ENCODE measurements around the gene PPP6R3.
A peak's percentile ranks its signal among the peaks of the same experiment; 100 is the strongest.
"Not testable (repeated sequence)": the region's sequence is repeated elsewhere in the genome, so short reads cannot be mapped to it uniquely, and the experiment has no call there.

Gene PPP6R3

GRCh38 chr11:68621826-68622225, 161.3 kb downstream of the PPP6R3 start:
- no peak for DNase-seq

- DNase-seq, result not testable (repeated sequence)
Observed at GRCh38 chr11:68623706-68624105, 163.2 kb downstream of the PPP6R3 start.

GRCh38 chr11:68625069-68625468, 164.5 kb downstream of the PPP6R3 start:
- not testable (repeated sequence) for DNase-seq

DNA sequence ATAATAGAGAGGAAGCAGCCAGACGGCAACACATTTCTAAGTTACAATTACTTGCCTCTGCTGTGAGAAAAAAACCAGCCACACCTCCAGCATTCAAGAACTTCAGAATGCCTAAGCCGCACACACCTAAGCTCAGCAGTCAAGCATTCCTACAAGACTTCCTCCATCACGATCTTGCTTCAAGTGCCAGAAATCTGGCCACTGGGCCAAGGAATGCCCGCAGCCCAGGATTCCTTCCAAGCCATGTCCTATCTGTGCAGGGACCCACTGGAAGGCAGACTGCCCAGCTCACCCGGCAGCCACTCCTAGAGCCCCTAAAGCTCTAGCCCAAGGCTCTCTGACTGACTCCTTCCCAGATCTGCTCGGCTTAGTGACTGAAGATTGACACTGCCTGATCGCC, 165.7 kb downstream of the PPP6R3 start:
- DNase-seq, result not testable (repeated sequence)

GRCh38 chr11:68628837-68629236, 168.3 kb downstream of the PPP6R3 start:
- DNase-seq, result not testable (repeated sequence)

DNA sequence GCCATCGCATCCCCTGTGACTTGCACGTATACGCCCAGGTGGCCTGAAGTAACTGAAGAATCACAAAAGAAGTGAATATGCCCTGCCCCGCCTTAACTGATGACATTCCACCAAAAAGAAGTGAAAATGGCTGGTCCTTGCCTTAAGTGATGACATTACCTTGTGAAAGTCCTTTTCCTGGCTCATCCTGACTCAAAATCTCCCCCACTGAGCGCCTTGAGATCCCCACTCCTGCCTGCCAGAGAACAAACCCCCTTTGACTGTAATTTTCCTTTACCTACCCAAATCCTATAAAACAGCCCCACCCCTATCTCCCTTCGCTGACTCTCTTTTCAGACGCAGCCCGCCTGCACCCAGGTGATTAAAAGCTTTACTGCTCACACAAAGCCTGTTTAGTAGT, 171.8 kb downstream of the PPP6R3 start:
- not testable (repeated sequence) for DNase-seq

DNA sequence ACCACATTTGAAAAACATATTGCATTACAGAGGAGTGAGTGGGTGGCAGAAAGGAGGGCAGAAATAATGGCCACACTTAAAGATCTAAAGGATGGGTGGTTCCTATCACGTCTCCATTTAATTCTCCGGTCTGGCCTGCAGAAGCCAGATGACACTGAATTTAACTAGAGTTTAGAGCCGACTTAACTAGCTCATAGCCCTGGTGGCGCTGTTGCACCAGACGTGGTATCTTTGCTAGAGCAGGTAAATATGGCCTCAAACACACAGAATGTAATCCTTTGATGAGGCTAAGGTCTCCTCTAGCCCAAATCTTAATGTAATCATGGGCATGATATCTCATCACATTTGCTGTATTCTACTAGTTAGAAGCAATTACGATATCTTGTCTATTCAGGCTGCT, 172.2 kb downstream of the PPP6R3 start:
- peak; percentile 63 for DNase-seq

DNA sequence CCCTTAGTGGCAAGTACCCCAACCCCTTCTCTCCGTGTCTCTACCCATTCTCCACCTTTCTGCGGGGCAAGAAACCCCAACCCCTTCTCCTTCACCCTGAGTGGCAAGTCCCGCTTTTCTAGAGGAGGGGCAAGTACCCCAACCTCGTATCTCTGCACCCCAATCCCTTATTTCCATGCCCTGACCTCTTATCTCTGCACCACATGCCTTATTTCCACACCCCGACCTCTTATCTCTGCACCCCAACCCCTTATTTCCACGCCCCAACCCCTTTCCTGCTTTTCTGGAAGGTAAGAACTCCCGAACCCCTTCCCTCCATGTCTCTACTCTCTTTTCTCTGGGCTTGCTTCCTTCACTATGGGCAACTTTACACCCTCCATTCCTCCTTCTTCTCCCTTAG, 174.1 kb downstream of the PPP6R3 start:
- DNase-seq, result not testable (repeated sequence)

DNA sequence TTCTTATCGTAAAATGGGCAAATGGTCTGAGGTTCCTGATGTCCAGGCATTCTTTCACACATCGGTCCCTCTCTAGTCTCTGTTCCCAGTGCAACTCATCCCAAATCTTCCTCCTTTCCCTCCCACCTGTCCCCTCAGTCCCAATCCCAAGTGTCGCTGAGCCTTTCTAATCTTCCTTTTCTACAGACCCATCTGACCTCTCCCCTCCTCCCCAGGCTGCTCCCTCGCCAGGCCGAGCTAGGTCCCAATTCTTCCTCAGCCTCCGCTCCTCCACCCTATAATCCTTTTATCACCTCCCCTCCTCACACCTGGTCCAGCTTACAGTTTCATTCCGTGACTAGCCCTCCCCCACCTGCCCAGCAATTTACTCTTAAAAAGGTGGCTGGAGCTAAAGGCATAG, 174.6 kb downstream of the PPP6R3 start:
- DNase-seq, result not testable (repeated sequence)

GRCh38 chr11:68635883-68636282, 175.3 kb downstream of the PPP6R3 start:
- DNase-seq, result not testable (repeated sequence)

DNA sequence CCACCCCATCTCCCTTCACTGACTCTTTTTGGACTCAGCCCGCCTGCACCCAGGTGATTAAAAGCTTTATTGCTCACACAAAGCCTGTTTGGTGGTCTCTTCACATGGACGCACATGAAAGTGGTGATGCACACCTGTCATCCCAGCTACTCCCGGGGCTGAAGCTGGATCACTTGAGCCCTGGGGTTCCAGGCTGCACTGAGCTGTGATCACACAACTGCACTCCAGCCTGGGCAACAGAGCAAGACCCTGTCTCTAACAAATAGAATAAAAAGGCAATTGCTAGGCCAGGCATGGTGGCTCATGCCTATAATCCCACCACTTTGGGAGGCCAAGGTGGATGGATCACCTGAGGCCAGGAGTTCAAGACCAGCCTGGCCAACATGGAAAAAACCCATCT, 178.8 kb downstream of the PPP6R3 start:
- DNase-seq, result not testable (repeated sequence)

DNA sequence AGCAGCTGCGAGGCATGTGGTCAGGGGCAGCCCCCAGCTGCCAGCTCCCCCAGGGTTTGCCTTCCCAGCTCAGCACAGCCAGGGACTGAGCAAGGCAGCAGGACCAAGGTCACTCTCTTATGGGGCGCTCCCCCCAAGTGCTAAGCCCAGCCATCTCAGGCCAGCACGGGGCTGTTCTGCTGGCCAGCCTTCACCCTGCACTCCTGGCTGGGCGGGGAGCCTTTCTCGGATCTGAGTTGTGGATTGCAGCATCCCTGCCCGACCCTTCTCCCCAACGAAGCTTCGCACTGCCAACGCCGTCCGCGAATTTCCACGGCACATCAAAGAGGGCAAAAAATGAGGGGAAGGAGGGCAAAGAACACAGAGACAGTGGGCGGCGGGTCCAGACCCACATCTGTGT, 181.3 kb downstream of the PPP6R3 start:
- DNase-seq, result no peak

GRCh38 chr11:68643585-68643984, 183.0 kb downstream of the PPP6R3 start:
- DNase-seq, result no peak

DNA sequence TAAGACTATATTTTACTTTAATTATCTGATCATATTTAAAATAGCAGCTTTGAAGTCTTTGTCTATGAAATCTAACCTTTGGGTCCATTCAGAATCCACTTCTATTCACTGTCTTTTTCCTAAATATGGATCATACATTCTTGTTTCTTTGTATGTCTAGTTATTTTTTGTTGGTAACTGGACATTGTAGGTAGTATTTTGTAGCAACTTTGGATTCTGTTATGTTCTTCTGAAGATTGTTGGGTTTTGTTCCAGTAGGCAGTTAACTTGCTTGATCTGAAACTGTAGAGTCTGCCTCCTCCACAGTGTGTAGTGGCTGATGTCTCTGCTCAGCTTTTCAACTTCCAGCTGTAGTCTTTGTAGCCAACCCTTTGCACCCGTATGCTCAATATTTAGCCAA, 186.3 kb downstream of the PPP6R3 start:
- DNase-seq, result no peak

GRCh38 chr11:68649851-68650555, 189.5 kb downstream of the PPP6R3 start:
- no peak for DNase-seq

DNA sequence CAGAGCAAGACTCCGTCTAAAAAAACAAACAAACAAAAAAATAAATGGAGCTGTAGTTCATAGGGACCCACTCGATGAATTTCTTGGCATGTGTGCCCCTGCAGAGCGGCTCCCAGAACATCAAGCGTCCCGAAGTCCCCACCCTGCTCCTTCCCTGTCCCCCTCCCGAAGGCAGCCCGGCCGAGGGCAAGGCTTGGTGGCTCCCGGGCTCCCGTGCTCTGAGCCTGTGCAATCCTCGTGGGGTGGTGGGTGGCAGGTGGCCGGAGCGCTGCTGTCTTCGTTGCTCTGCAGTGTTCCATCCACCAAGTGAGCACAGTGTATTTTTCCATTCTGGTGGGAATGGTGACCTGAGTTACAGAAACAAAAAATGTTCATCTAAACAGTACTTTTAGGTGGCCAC, 190.2 kb downstream of the PPP6R3 start:
- DNase-seq, result no peak

DNA sequence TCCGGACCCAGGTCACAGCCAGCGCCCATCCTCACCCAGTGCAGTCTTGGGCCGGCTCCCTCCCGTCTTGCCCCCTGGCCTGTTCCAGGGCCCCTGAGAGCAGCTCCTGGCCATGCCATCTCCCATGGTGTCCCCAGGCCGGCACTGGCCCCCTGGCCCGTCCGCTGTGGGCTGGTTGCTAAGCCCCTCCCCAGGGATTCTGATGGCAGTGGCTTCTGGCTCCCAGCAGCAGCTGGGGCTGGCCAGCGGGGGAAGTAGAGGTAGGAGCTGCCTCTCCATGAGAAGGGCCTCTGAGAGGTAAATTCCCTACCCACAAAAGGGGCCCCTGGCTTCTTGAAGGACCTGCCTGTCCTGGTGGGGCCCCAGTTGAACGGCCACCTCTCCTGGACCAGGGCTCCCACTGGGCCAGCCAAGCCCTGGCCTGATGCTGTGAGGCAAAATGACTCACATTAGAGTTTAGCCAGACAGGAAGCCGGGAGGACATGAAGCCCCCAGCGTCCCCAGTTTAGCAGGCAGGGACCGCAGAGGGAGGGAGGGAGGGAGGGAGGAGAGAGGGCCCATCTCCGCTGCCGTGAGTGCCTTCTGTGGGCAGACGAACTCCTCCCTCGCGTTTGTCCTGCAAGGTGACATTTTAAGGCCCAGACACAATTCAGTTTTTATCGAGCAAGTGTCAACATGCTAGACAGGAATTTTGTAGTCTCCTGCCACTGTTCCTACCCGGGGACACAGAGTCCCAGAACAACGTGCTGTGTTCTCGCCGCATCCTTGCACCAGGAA, 190.8 kb downstream of the PPP6R3 start:
- DNase-seq, result no peak

DNA sequence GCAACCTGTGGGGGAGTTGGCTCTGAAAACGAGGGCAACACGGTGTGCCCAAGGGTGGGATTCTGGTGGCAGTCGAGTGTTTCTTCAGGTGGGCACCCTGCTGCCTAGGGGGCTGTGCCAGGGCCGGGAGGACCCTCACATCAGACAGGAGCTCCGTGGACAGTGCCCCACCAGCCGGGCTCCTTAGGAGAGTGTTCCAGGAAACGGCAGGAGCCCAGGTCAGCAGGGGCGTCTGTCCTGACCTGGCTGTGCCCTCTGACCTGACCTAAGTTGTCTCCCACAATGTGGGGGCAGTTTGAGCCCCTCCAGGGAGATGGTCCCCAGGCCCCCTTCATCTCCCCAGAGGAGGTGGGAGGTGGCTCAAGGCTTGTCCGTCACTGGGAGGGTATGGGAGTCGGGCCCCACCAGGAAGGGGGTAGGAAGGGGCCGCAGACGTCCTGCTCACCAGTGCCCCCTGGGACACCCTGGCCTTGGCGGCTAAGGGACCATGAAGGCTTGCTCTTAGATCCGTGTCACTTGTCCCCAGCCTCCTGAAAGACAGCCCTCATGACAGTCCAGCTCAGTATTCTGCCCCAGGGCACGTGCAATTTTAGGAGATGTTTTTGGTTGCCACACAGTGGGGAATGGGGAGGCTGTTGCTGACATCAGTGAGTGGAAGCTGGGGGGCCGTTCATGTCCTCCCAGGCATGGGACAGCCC, 191.6 kb downstream of the PPP6R3 start:
- DNase-seq, result no peak

DNA sequence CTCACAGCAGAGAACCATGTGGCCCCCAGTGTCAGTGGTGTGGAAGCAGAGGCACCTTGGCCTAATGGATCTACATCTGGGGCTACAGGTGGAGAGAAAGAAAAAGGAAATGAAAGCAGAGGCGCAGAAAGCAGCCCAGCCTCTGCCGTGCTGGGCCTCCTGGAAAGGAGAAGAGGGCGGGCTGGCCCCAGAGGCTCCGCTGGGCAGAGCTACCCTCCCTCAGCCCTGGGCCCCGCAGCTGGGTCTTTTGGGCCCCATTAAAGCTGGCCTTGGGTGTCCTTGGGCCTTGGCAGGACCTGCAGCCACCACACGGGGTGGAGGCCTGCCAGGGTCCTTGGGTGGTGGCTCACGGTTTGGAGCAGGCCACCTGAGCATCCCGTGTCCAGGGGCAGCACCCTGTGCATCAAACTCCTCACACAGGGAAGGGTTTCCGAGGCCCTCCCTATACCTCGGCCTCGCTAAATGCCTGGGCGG, 192.2 kb downstream of the PPP6R3 start:
- DNase-seq, result no peak

GRCh38 chr11:68653486-68654430, 193.2 kb downstream of the PPP6R3 start:
- DNase-seq, result no peak

GRCh38 chr11:68654978-68655377, 194.4 kb downstream of the PPP6R3 start:
- no peak for DNase-seq

- no peak for DNase-seq
Observed at GRCh38 chr11:68655406-68655805, 194.9 kb downstream of the PPP6R3 start.
